Large intestine (tissue), 3 donors: ENCODE measurements around the gene NME3. TPM values are rescaled to one million over a fixed set of nuclear protein-coding genes. Genes with fewer than 3 reads are reported as not detected.
A peak's percentile ranks its signal among the peaks of the same experiment; 100 is the strongest.

Experiments used
- DNase-seq, 2 donors: peaks; one replicate each; pipeline versions ENCODE4 v3.0.0 to v3.0.0-alpha.2; 2013
- H3K27ac ChIP-seq: one replicate; pipeline ENCODE4 v1.5.1; 2013; ENCODE audit warnings: low read length
- H3K27me3 ChIP-seq: 2 replicates; pipeline ENCODE4 v1.6.1; 2013; ENCODE audit warnings: low read length; ENCODE audit not compliant: control insufficient read depth, insufficient read depth
- H3K36me3 ChIP-seq: 2 replicates; pipeline ENCODE4 v1.6.1; 2013; ENCODE audit warnings: low read length; ENCODE audit not compliant: control insufficient read depth, insufficient read depth
- H3K4me1 ChIP-seq: one replicate; pipeline ENCODE4 v1.6.1; 2013; ENCODE audit warnings: low read length; ENCODE audit not compliant: control insufficient read depth, insufficient read depth
- H3K4me3 ChIP-seq: one replicate; pipeline ENCODE4 v1.5.1; 2013; ENCODE audit warnings: low read length
- H3K9me3 ChIP-seq: one replicate; pipeline ENCODE4 v1.6.1; 2013; ENCODE audit warnings: mild to moderate bottlenecking, low read depth, low read length, moderate library complexity; ENCODE audit not compliant: control insufficient read depth
- WGBS: methylation state at CpG from one replicate; pipeline ENCODE4 v1.1.5; 2013; ENCODE audit warnings: low lambda C conversion rate; ENCODE audit not compliant: insufficient coverage; 5-methylcytosine and 5-hydroxymethylcytosine counted together
- polyA plus RNA-seq: library from polyadenylated mRNA; unstranded; fragments of 120-200 nt; gene quantifications from one replicate; pipeline ENCODE4 v1.2.1, GENCODE V29; 2013

NME3 gene
- polyA plus RNA-seq, 1 donor = 57.7 TPM

DNA sequence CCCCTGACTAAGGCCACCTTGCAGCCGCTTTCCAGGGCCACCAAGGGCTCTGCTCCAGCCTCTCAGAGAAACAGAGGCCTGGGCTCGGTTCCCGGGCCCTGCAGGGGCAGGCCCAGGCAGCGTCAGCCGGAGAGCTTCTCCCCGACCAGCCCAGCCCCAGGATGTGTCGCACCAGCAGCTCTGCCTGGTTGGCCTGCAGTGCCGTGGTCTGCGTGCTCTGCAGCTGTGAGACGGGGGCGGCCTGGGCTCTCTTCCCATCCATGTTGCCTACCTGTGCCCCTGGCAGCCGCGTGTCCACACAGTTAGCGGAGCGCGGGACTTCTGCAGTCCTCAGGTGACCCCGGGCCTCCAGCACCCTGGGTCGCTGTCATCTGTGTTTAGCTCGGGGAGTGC is 17.4 kb upstream of the NME3 start:
- no peaks in the 10 kb centered on the region for H3K27me3 ChIP-seq
- H3K9me3 ChIP-seq = peaks cover 26% of the 10 kb centered on the region
- no peak for DNase-seq
- H3K4me3 ChIP-seq = no peak overlapping the region
- WGBS = no CpG with 5 or more reads among the region's 19 CpGs
- peaks cover 54% of the 10 kb centered on the region for H3K36me3 ChIP-seq
- H3K4me1 ChIP-seq = peaks cover 7% of the 10 kb centered on the region
- H3K27ac ChIP-seq = no peak overlapping the region

DNA sequence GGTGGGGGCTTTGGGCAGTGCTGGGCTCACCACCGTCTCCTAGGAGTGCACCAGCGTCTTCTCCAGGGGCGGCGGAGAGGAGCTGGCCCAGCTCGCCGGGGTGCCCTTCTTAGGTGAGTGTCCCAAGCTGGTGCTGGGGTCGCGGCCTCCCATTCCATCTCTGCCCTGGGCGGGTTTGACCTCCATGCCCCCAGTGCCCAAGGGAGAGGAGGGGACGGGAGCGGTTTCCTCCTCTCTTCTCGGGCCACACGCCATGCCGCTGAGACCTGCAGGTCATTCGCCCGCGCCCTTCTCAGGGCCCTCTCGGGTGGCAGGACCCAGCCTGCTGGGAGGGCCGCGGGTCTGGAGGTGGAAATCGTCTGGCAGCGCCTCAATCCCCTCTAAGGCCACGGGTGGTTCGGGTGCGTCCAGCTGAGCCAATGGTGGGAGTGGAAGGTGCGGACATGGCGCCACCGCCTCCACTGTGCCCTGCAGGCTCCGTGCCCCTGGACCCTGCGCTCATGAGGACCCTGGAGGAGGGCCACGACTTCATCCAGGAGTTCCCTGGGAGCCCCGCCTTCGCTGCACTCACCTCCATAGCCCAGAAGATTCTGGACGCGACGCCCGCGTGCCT is 16.9 kb upstream of the NME3 start:
- DNase-seq = no peak
- peaks cover 54% of the 10 kb centered on the region for H3K36me3 ChIP-seq
- no CpG with 5 or more reads among the region's 38 CpGs for WGBS

DNA sequence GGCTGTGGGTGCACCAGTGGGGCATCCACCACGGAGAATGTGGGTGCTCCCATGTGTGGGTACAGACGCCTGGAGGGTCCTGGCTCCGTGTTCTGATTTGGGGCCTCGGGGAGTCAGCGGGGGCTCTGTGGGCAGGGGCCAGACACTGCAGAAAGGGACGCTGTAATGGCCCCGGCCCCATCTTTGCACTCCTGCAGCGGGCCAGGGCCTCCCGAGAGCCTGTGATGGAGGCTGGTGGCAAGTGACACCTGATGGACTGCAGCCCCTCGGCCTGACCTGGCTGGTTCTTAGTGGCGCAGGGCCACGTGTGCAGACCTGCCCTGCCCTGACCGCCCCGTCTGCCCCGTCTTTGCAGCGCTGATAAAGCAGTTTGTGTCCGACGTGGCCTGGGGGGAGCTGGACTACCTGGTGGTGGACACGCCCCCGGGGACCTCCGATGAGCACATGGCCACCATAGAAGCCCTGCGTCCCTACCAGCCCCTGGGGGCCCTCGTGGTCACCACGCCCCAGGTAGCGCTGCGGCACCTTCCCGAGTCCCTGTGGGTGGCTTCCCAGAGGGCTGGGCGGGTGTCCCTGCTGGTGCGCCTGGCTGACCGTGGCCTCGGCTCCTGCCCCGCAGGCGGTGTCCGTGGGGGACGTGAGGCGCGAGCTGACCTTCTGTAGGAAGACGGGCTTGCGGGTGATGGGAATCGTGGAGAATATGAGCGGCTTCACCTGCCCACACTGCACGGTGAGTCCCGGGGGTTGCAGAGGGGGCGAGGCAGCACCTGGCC is 16.2 kb upstream of the NME3 start:
- H3K27ac ChIP-seq = no peak overlapping the region
- no peaks in the 10 kb centered on the region for H3K27me3 ChIP-seq
- no peak for DNase-seq
- peaks cover 26% of the 10 kb centered on the region for H3K9me3 ChIP-seq
- H3K4me3 ChIP-seq = no peak overlapping the region
- WGBS = no CpG with 5 or more reads among the region's 44 CpGs
- peaks cover 4% of the 10 kb centered on the region for H3K4me1 ChIP-seq
- peaks cover 54% of the 10 kb centered on the region for H3K36me3 ChIP-seq

More for the DNA sequence above, 16.9 kb upstream of the NME3 start:
- Histone ChIP-seq H3K4me1 (peaks cover 4% of the 10 kb centered on the region), H3K9me3 (peaks cover 26% of the 10 kb centered on the region), H3K27ac (no peak overlapping the region), H3K27me3 (no peaks in the 10 kb centered on the region), H3K4me3 (no peak overlapping the region)

DNA sequence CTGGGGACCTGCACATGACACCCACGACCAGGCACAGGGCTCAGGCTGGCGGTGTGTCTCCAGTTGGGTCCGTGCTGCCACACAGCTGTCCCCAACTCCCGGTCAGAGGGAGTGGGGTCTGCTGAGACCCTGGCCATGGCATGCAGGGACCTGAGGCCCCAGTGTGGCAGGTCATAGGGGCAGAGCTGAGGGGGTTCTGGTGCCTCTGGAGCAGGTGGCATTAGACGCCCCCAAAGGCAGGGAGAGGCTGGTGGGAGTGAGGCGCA is 15.6 kb upstream of the NME3 start:
- Histone ChIP-seq H3K4me1 (peaks cover 4% of the 10 kb centered on the region), H3K27me3 (no peaks in the 10 kb centered on the region), H3K9me3 (peaks cover 21% of the 10 kb centered on the region), H3K4me3 (no peak overlapping the region), H3K36me3 (peaks cover 54% of the 10 kb centered on the region), H3K27ac (no peak overlapping the region)
- WGBS = no CpG with 5 or more reads among the region's 6 CpGs
- DNase-seq = no peak

DNA sequence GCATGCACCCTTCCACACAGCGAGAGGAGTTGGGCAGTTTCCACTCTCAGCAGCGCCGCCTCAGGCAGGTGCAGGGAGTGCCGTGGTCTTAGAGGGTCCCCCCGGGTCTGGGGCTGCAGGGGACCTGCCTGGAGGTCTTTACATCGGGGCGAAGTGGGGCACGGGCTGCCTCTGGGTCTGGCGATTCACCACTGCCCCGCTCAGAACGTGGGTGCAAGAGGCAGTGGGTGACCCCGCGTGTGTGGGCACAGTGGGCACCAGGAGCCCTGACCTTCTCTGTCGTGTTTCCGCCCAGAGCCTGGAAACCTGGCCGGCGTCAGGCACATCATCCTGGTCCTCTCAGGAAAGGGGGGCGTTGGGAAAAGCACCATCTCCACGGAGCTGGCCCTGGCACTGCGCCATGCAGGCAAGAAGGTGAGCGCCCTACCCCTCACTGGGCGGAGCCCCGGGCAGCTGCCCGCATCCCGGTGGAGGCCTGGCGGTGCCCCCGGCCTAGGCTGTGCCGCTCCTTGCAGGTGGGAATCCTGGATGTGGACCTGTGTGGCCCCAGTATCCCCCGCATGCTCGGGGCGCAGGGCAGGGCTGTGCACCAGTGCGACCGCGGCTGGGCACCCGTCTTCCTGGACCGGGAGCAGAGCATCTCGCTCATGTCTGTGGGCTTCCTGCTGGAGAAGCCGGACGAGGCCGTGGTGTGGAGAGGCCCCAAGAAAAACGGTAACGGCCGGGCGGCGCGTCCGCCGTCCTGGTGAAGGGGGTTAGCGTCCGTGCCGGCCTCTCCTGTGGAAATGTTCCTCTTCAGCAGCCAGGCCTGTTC is 15.1 kb upstream of the NME3 start:
- H3K4me3 ChIP-seq = no peak overlapping the region
- H3K9me3 ChIP-seq = peaks cover 16% of the 10 kb centered on the region
- H3K4me1 ChIP-seq = peaks cover 6% of the 10 kb centered on the region
- WGBS = no CpG with 5 or more reads among the region's 51 CpGs
- DNase-seq = no peak
- no peak overlapping the region for H3K27ac ChIP-seq
- H3K36me3 ChIP-seq = peaks cover 52% of the 10 kb centered on the region
- H3K27me3 ChIP-seq = no peaks in the 10 kb centered on the region

DNA sequence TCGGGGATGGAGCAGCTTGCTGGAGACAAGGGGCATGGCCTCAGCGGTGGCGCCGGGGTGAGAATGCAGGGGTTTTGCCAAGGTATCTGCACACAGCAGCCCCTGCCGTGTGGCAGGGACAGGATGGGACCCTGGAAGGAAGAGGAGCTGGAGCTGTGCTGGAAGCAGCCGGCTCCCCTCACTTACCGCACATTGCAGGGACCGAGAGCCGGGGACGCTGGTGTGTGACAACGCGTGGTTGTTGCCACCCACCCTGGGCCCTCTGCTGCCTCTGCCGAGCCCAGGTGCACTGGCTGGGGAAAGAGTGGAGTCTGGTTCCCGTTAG is 14.5 kb upstream of the NME3 start:
- Histone ChIP-seq H3K27ac (no peak overlapping the region), H3K36me3 (peaks cover 50% of the 10 kb centered on the region), H3K4me1 (peaks cover 12% of the 10 kb centered on the region), H3K4me3 (no peak overlapping the region), H3K27me3 (no peaks in the 10 kb centered on the region), H3K9me3 (peaks cover 9% of the 10 kb centered on the region)
- WGBS = no CpG with 5 or more reads among the region's 14 CpGs
- no peak for DNase-seq

DNA sequence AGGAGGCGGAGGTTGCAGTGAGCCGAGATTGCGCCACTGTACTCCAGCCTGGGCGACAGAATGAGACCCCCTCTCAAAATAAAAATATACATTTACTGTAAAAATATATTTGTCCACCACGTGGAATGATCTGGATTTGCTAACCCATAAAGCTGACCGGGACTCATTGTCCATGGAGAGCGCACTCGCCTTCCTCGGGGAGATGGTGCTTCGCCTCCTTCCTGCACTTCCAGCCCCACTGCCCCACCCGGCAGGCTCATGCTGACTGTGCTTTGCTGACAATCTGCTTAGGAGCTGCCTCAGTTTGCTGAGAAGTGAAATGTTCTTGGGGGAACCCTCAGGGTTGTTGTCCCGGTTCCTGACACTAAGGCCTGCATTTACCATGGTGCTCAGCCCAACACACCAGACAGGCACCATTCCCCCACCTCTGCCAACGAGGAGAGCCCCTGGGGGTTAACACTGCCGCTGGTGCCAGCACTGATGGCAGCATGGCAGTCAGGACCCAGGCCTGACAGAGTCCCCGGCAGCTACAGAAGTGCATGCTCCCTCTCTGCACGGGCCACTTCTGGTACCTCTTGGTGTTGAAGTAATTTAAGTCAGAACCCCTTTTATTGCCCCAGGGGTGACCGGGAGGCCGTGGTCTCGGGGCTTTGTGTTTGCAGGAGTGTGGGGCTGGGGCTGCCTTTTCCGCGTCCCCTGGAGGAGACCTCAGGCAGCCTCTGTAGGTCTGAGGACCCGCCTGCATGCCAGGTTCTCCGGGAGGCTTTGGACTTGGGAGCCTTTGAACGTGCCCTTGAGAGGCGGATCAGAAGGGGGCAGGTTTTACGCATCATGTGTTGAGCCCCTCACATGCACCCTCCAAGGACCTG is 13.9 kb upstream of the NME3 start:
- H3K4me1 ChIP-seq = peaks cover 16% of the 10 kb centered on the region
- H3K27me3 ChIP-seq = no peaks in the 10 kb centered on the region
- H3K36me3 ChIP-seq = peaks cover 51% of the 10 kb centered on the region
- peaks cover 5% of the 10 kb centered on the region for H3K9me3 ChIP-seq
- WGBS = no CpG with 5 or more reads among the region's 26 CpGs
- no peak overlapping the region for H3K4me3 ChIP-seq
- H3K27ac ChIP-seq = no peak overlapping the region
- no peak for DNase-seq

DNA sequence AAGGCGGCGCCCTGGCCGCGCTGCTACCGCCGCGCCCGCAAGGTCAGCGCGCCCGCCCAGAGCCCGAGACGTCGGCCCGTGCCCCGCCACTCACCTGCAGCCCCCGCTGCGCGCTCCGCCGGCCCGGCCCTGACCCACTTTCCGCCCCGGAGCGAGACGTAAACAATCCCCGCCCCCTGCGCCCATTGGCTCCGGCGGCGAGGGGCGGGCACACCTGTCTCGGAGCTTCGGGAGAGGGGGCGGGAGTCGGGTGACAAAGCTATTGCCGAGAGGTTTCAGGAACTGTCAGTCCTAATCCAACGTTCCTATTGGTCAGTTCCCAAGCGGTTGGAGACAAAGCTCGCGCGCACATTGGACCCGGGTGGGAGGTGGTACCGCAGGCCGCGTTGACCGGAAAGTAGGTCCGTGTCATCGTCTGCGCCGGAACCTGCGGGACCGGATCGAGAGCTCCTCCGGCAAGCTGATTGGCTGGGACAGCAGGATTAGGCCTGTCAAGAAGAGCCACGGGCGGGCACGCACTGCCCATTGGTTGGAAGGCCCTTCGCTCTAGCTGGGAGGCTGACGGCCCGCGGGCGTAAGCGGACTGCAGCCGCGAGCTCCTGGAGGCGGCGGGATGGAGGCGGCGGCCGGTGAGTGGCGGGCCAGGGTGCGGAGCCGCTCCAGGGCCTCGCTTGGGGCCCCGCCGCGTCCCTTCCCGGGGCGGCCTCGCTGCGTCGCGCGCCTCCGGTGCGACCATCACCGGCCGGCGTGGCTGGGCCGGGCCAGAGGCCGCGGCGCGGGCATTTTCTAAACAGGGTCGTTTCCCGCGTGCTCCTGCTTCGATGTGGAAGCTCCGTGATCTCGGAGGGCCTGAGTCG is 11.3 kb upstream of the NME3 start, which contains the start of the genes NUBP2 and SPSB3:
Gene NUBP2 (plus strand): TSS at position 553 of the 857 bp plus-strand sequence. CDS start 61 bp downstream, at position 614.
Gene SPSB3 (minus strand): TSS at position 164 of the 857 bp plus-strand sequence. CDS start 1,088 bp downstream, outside the sequence.
- H3K9me3 ChIP-seq = peaks cover 3% of the 10 kb centered on the region
- H3K36me3 ChIP-seq = peaks cover 44% of the 10 kb centered on the region
- H3K4me3 ChIP-seq = peak within 1 kb of the TSS; percentile 88
- H3K27me3 ChIP-seq = no peaks in the 10 kb centered on the region
- peak; percentile 100 for DNase-seq
- WGBS = no CpG with 5 or more reads among the region's 102 CpGs
- H3K27ac ChIP-seq = peak within 1 kb of the TSS; percentile 65
- H3K4me1 ChIP-seq = peaks cover 32% of the 10 kb centered on the region

DNA sequence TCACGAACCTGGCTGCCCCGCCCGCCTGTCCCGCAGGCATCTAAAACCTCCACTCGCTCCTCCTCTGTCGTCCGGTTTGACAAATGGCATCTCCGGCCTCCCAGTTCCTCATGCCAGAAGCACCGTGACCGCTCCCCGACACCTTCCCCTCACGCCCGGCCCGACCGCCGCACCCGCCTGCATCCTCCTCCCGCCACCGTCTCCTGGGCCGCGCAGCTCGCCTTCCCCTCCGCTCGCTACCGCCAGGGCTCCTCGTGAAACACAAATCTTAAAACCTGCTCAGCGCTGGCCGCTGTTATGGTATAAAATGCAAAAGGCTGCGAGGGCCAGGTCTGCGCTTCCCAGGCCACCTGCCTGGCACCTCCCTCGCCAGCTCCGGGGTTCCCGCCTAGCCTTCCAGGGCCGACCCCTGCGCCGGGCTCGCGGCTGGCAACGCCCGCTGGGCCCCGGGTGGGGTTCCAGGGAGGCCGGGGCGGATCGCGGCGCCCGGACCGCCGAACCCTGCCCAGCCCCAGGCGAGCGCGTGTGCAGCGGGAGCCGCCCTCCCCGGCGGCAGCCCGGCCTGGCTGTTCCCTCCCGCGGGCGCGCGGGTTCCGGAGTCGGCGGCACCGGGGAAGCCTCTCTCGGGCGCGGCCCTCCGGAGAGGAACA is 10.5 kb upstream of the NME3 start:
- H3K27me3 ChIP-seq = no peaks in the 10 kb centered on the region
- peak overlapping the region; percentile 84 for H3K4me3 ChIP-seq
- H3K9me3 ChIP-seq = peaks cover 7% of the 10 kb centered on the region
- H3K36me3 ChIP-seq = peaks cover 46% of the 10 kb centered on the region
- DNase-seq = no peak
- peaks cover 32% of the 10 kb centered on the region for H3K4me1 ChIP-seq
- no CpG with 5 or more reads among the region's 70 CpGs for WGBS
- H3K27ac ChIP-seq = peak overlapping the region; percentile 65
